Smooth muscle cell (in vitro differentiated cells): ENCODE data around the gene GNG7. TPM values are rescaled to one million over a fixed set of nuclear protein-coding genes. Genes with fewer than 3 reads are reported as not detected.

ENCODE experiments used
- DNase-seq: peaks from one replicate; lab custom pipeline; 2025; ENCODE audit not compliant: unreplicated experiment; lab: John Stamatoyannopoulos, UW
- H2AFZ ChIP-seq: fragments of 200-600 bp; sonication (generic); 2 replicates; pipeline ENCODE4 v1.6.0; 2016; ENCODE audit warnings: antibody characterized with exemption, low read depth, mild to moderate bottlenecking
- H3F3A ChIP-seq: fragments of 200-600 bp; sonication (generic); 2 replicates; pipeline ENCODE4 v1.6.0; 2017; ENCODE audit warnings: antibody characterized with exemption, low read depth
- H3K27ac ChIP-seq: fragments of 200-600 bp; sonication (generic); 2 replicates; pipeline ENCODE4 v1.5.1; 2016; ENCODE audit warnings: low read depth, mild to moderate bottlenecking
- H3K27me3 ChIP-seq: fragments of 200-600 bp; sonication (generic); 2 replicates; pipeline ENCODE4 v1.6.1; 2016; ENCODE audit warnings: low read depth, mild to moderate bottlenecking
- H3K36me3 ChIP-seq: fragments of 200-600 bp; sonication (generic); 2 replicates; pipeline ENCODE4 v1.5.1; 2016; ENCODE audit warnings: low read depth
- H3K4me1 ChIP-seq: fragments of 200-600 bp; sonication (generic); 2 replicates; pipeline ENCODE4 v1.5.1; 2016; ENCODE audit warnings: low read depth
- H3K4me2 ChIP-seq: fragments of 200-600 bp; sonication (generic); 2 replicates; pipeline ENCODE4 v1.6.0; 2016; ENCODE audit warnings: mild to moderate bottlenecking
- H3K4me3 ChIP-seq: fragments of 200-600 bp; sonication (generic); 2 replicates; pipeline ENCODE4 v1.5.1; 2016; ENCODE audit warnings: mild to moderate bottlenecking
- H3K79me2 ChIP-seq: fragments of 200-600 bp; sonication (generic); 2 replicates; pipeline ENCODE4 v1.6.0; 2016; ENCODE audit warnings: low read depth, mild to moderate bottlenecking
- H3K9ac ChIP-seq: fragments of 200-600 bp; sonication (generic); 2 replicates; pipeline ENCODE4 v1.6.0; 2016; ENCODE audit warnings: low read depth
- H3K9me3 ChIP-seq: fragments of 200-600 bp; sonication (generic); replicated peaks from 2 replicates; pipeline ENCODE4 v1.5.1; 2016; ENCODE audit warnings: low read depth
- H4K20me1 ChIP-seq: fragments of 200-600 bp; sonication (generic); 2 replicates; pipeline ENCODE4 v1.6.0; 2016; ENCODE audit warnings: low read depth
- WGBS: methylation state at CpG from one replicate; pipeline ENCODE4 v1.1.7; 2016; ENCODE audit warnings: low lambda C conversion rate; 5-methylcytosine and 5-hydroxymethylcytosine counted together
- polyA plus RNA-seq: library from polyadenylated mRNA; unstranded; fragments of >200 nt; fragmentation: Nextera tagmentation; extraction: Ambion mirVana; gene quantifications from 2 replicates; pipeline ENCODE4 v1.2.1, GENCODE V29; 2016
- total RNA-seq: library from RNA; depleted of rRNA; stranded (reverse); fragments of >200 nt; gene quantifications from 2 replicates; pipeline ENCODE4 v1.2.3, GENCODE V29; 2014
- TF ChIP-seq, protein P1 (sequence below): fragments of 200-600 bp; sonication (generic); IDR thresholded peaks from 2 replicates; pipeline ENCODE4 v1.5.1; 2017; ENCODE audit warnings: borderline replicate concordance, mild to moderate bottlenecking, antibody characterized with exemption; ENCODE audit not compliant: insufficient read depth, poor library complexity, severe bottlenecking

Gene GNG7
- total and polyA plus RNA-seq, 2 experiments from 2014 or later: 1.7 to 2.6 TPM

DNA sequence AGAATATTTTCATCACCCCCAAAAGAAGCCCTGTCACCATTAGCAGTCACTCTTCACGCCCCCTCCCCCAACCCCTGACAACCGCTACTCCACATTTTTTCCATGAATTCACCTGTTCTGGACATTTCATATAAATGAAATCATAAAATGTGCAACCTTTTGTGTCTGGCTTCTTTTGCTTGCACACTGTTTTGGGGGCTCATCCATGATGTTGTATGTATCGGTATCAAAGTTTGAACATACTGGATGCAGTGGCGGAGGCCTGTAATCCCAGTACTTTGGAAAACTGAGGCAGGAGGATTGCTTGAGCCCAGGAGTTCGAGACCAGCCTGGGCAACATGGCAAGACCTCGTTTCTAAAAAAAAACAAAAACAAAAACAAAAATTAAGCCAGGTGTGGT, 219.4 kb downstream of the GNG7 start:
- H3K9ac ChIP-seq: no peak overlapping the region
- no peak overlapping the region for H3K4me3 ChIP-seq
- DNase-seq: no peak
- no peaks in the 10 kb centered on the region for H3K36me3 ChIP-seq
- H4K20me1 ChIP-seq: peaks cover 9% of the 10 kb centered on the region
- H2AFZ ChIP-seq: no peak overlapping the region
- peaks cover 5% of the 10 kb centered on the region for H3K4me1 ChIP-seq
- no peaks in the 10 kb centered on the region for H3K9me3 ChIP-seq
- peaks cover 5% of the 10 kb centered on the region for H3K79me2 ChIP-seq
- H3K4me2 ChIP-seq: no peak overlapping the region
- H3F3A ChIP-seq: peaks cover 10% of the 10 kb centered on the region
- no peak overlapping the region for H3K27ac ChIP-seq
- H3K27me3 ChIP-seq: no peaks in the 10 kb centered on the region
- TF ChIP-seq, protein P1, sequence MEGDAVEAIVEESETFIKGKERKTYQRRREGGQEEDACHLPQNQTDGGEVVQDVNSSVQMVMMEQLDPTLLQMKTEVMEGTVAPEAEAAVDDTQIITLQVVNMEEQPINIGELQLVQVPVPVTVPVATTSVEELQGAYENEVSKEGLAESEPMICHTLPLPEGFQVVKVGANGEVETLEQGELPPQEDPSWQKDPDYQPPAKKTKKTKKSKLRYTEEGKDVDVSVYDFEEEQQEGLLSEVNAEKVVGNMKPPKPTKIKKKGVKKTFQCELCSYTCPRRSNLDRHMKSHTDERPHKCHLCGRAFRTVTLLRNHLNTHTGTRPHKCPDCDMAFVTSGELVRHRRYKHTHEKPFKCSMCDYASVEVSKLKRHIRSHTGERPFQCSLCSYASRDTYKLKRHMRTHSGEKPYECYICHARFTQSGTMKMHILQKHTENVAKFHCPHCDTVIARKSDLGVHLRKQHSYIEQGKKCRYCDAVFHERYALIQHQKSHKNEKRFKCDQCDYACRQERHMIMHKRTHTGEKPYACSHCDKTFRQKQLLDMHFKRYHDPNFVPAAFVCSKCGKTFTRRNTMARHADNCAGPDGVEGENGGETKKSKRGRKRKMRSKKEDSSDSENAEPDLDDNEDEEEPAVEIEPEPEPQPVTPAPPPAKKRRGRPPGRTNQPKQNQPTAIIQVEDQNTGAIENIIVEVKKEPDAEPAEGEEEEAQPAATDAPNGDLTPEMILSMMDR: no peak
- 89% methylated on average over 6 of the region's 6 CpGs for WGBS

DNA sequence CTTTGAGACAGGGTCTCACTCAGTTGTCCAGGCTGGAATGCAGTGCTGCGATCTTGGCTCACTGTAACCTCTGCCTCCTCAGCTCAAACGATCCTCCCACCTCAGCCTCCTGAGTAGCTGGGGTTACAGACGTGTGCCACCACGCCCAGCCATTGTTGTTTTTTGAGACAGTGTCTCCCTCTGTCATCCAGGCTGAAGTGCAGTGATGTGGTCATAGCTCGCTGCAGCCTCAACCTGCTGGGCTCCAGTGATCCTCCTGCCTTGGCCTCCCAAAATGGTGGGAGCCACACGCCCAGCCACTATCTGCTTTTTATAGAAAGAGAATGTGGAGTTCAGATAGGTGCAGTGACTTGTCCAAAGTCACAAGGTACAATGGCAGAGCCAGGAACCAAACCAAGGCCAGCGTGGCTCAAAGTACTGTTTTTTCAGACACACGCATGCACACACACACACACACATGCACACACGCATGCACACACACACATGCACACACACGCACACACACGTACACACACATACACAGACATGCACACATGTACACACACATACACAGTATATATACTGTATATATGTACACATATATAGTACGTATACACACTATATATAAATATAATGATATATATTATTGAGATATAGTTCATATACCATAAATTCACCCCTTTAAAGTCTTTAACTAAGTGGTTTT, 220.0 kb downstream of the GNG7 start:
- DNase-seq: no peak
- no peak overlapping the region for H2AFZ ChIP-seq
- peaks cover 11% of the 10 kb centered on the region for H3K79me2 ChIP-seq
- 83% methylated on average over 12 of the region's 12 CpGs for WGBS
- peaks cover 15% of the 10 kb centered on the region for H4K20me1 ChIP-seq
- H3K9ac ChIP-seq: no peak overlapping the region
- peaks cover 10% of the 10 kb centered on the region for H3F3A ChIP-seq
- no peak overlapping the region for H3K4me3 ChIP-seq
- no peaks in the 10 kb centered on the region for H3K9me3 ChIP-seq
- no peak overlapping the region for H3K27ac ChIP-seq
- no peaks in the 10 kb centered on the region for H3K36me3 ChIP-seq
- TF ChIP-seq, protein P1: no peak
- no peak overlapping the region for H3K4me2 ChIP-seq
- H3K27me3 ChIP-seq: no peaks in the 10 kb centered on the region
- peaks cover 5% of the 10 kb centered on the region for H3K4me1 ChIP-seq

DNA sequence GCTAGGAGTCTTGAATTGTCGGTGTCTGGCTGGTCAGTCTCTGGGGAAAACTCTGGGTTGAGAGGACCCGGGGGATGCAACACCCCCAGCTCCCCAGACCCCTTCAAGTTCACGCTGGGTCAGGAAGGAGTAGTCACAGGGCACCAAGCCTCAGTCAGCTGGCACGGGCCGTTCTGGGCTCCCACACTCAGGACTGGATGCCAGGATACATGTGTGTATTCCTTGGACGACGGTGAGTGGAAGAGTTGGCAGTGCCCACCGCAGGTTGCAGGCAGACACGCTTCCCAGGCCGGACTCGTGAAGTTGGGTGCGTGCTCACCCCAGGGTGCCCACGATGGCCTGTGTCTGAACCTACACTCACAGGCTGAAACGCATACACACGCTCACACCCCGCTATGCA, 221.0 kb downstream of the GNG7 start:
- 97% methylated on average over 14 of the region's 16 CpGs for WGBS
- TF ChIP-seq, protein P1: no peak
- Histone ChIP-seq H3K79me2 (peaks cover 21% of the 10 kb centered on the region), H3K27ac (no peak overlapping the region), H3K9me3 (no peaks in the 10 kb centered on the region), H4K20me1 (peaks cover 25% of the 10 kb centered on the region), H3K4me1 (peaks cover 5% of the 10 kb centered on the region), H3K4me3 (no peak overlapping the region), H3K27me3 (no peaks in the 10 kb centered on the region), H3K4me2 (no peak overlapping the region), H3K9ac (no peak overlapping the region), H2AFZ (no peak overlapping the region), H3K36me3 (no peaks in the 10 kb centered on the region), H3F3A (peaks cover 19% of the 10 kb centered on the region)
- no peak for DNase-seq
